GM12878 (cell line): ENCODE results near the gene SLC34A1. TPM values are rescaled to one million over a fixed set of nuclear protein-coding genes. Genes with fewer than 3 reads are reported as not detected.
A peak's percentile ranks its signal among the peaks of the same experiment; 100 is the strongest.

Experiments used
- ATAC-seq: fragments of 200-7000 bp; cut with Tn5 transposase; 3 replicates; pipeline ENCODE4 v1.9.1; 2020; ENCODE audit warnings: mild to moderate bottlenecking, moderate library complexity
- BruUV-seq: library from RNA; stranded (reverse); fragments of 400-500 nt; replicated peaks from 2 replicates; lab custom pipeline; 2021; lab: Mats Ljungman, UMichigan
- CTCF ChIA-PET: fragments of 300-600 bp; sonication (Branson Sonifier 250); formaldehyde crosslinking; extraction: SDS; loops from one replicate; lab custom pipeline; 2021; ENCODE audit warnings: inconsistent platforms; lab: Yijun Ruan, JAX
- POLR2A ChIA-PET: fragments of 350-600 bp; formaldehyde crosslinking; extraction: SDS; loops from one replicate; lab custom pipeline; 2021; ENCODE audit warnings: inconsistent platforms; lab: Charles Lee
- RAD21 ChIA-PET: fragments of 300-600 bp; sonication (Branson Sonifier 250); formaldehyde crosslinking; loops from one replicate; lab custom pipeline; 2023; ENCODE audit warnings: antibody characterized with exemption; ENCODE audit not compliant: unreplicated experiment; lab: Charles Lee
- SMC1A ChIA-PET: fragments of 300-600 bp; sonication (Branson Sonifier 250); formaldehyde crosslinking; loops from one replicate; lab custom pipeline; 2023; ENCODE audit not compliant: unreplicated experiment, uncharacterized antibody; lab: Charles Lee
- DNase-seq: peaks from one replicate; pipeline ENCODE4 v3.0.0-alpha.2; 2011; ENCODE audit warnings: low read depth, low spot score
- FAIRE-seq: peaks from 3 replicates; lab custom pipeline; 2011; peaks lifted over from hg19 to GRCh38; lab: Jason Lieb, UNC
- H2AFZ ChIP-seq: 2 replicates; pipeline ENCODE4 v1.6.0; 2011; ENCODE audit warnings: low read depth, low read length, control low read depth; ENCODE audit not compliant: control insufficient read depth
- H3K27ac ChIP-seq: 2 replicates; pipeline ENCODE4 v1.5.1; 2011; ENCODE audit warnings: control low read depth; ENCODE audit not compliant: control insufficient read depth, insufficient read depth
- H3K27me3 ChIP-seq, 2 experiments: replicated peaks in 1 of 2; 2 replicates each; pipeline versions ENCODE4 v1.6.0 to v1.6.1; 2011; ENCODE audit warnings: low read length in 1 of 2; ENCODE audit not compliant: control insufficient read depth in 2 of 2, insufficient read depth in 2 of 2
- H3K36me3 ChIP-seq, 2 experiments: 2 replicates each; pipeline ENCODE4 v1.5.1; 2011; ENCODE audit warnings: low read length in 1 of 2; ENCODE audit not compliant: control insufficient read depth in 2 of 2, insufficient read depth in 2 of 2
- H3K4me1 ChIP-seq: 2 replicates; pipeline ENCODE4 v1.6.1; 2011; ENCODE audit warnings: mild to moderate bottlenecking, low read length, moderate library complexity, mixed read lengths; ENCODE audit not compliant: control insufficient read depth, insufficient read depth
- H3K4me2 ChIP-seq: 2 replicates; pipeline ENCODE4 v1.6.0; 2011; ENCODE audit warnings: control low read depth; ENCODE audit not compliant: control insufficient read depth, insufficient read depth
- H3K4me3 ChIP-seq: fragments of 200-600 bp; sonication (generic); 2 replicates; pipeline ENCODE4 v1.5.1; 2016
- H3K79me2 ChIP-seq: 2 replicates; pipeline ENCODE4 v1.6.0; 2011; ENCODE audit warnings: low read length; ENCODE audit not compliant: control insufficient read depth, insufficient read depth
- H3K9ac ChIP-seq: 2 replicates; pipeline ENCODE4 v1.8.0; 2011; ENCODE audit warnings: low read length, control low read depth, mixed read lengths; ENCODE audit not compliant: control insufficient read depth, insufficient read depth
- H3K9me3 ChIP-seq: replicated peaks from 3 replicates; pipeline ENCODE4 v1.5.1; 2011; ENCODE audit warnings: mild to moderate bottlenecking, low read length; ENCODE audit not compliant: control insufficient read depth, insufficient read depth
- H4K20me1 ChIP-seq: 2 replicates; pipeline ENCODE4 v1.6.0; 2011; ENCODE audit not compliant: control insufficient read depth, insufficient read depth
- CBX5 ChIP-seq: sonication (generic); IDR thresholded peaks from 2 replicates; pipeline ENCODE4 v1.6.1; 2016; ENCODE audit warnings: low read depth, moderate library complexity, mild to moderate bottlenecking, inconsistent platforms
- EZH2 ChIP-seq: IDR thresholded peaks from 2 replicates; pipeline ENCODE4 v1.6.1; 2012; ENCODE audit warnings: low read depth, mild to moderate bottlenecking, control low read depth, inconsistent platforms, low read length, borderline replicate concordance; ENCODE audit not compliant: control insufficient read depth
- GABPA ChIP-seq: IDR thresholded peaks from 2 replicates; pipeline ENCODE4 v1.6.1; 2014; ENCODE audit warnings: antibody characterized with exemption, low read depth, mild to moderate bottlenecking, inconsistent platforms
- IRF4 ChIP-seq: IDR thresholded peaks from 2 replicates; pipeline ENCODE4 v1.6.1; 2011; ENCODE audit warnings: low read depth, low read length
- MEF2A ChIP-seq: IDR thresholded peaks from 2 replicates; pipeline ENCODE4 v1.6.1; 2011; ENCODE audit warnings: low read depth, mild to moderate bottlenecking, low read length, moderate library complexity; ENCODE audit not compliant: insufficient read depth
- MTA2 ChIP-seq: fragments of 450-650 bp; IDR thresholded peaks from 2 replicates; pipeline ENCODE4 v1.6.1; 2016; ENCODE audit warnings: low read depth, mild to moderate bottlenecking, moderate library complexity
- NFYA ChIP-seq: IDR thresholded peaks from 2 replicates; pipeline ENCODE4 v1.6.1; 2011; ENCODE audit warnings: low read depth, mild to moderate bottlenecking, low read length, improper control_type of control experiment, borderline replicate concordance
- NR2F1 ChIP-seq: fragments of 450-650 bp; conservative IDR thresholded peaks from 2 replicates; pipeline ENCODE4 v1.6.1; 2017; ENCODE audit warnings: mild to moderate bottlenecking
- PML ChIP-seq: IDR thresholded peaks from 2 replicates; pipeline ENCODE4 v1.6.1; 2012; ENCODE audit warnings: low read length, inconsistent platforms
- RCOR1 ChIP-seq: conservative IDR thresholded peaks from 2 replicates; pipeline ENCODE4 v1.6.1; 2012; ENCODE audit warnings: low read depth, low read length, improper control_type of control experiment
- SP1 ChIP-seq: IDR thresholded peaks from one replicate; pipeline ENCODE4 v1.6.1; 2011; ENCODE audit warnings: low read depth, low read length
- ZSCAN29 ChIP-seq: fragments of 450-650 bp; IDR thresholded peaks from 2 replicates; pipeline ENCODE4 v1.6.1; 2017; ENCODE audit warnings: mild to moderate bottlenecking, moderate library complexity
- WGBS: methylation state at CpG from one replicate; pipeline ENCODE4 v1.1.6; 2016; ENCODE audit warnings: low lambda C conversion rate; ENCODE audit not compliant: insufficient replicate concordance, insufficient coverage; ENCODE audit errors: missing lambda C conversion rate; 5-methylcytosine and 5-hydroxymethylcytosine counted together
- in situ Hi-C: fragments of 300-500 bp; cut with MboI; formaldehyde crosslinking; loops from 9 replicates; pipeline ENCODE4 v1.14.3; 2018; ENCODE audit warnings: mixed read lengths
- intact Hi-C: fragments of 100-400 bp; cut with micrococcal nuclease; formaldehyde crosslinking; loops from one replicate; pipeline ENCODE4 v1.14.2; 2022; ENCODE audit not compliant: unreplicated experiment
- polyA plus RNA-seq, 11 experiments: library from polyadenylated mRNA; depleted of rRNA in 4 of 11; unstranded in 6 of 11; stranded (reverse) in 5 of 11; fragments of >200 nt; fragmentation: Nextera tagmentation in 4 of 11; fragmentation: Illumina TruSeq in 1 of 11; extraction: Ambion mirVana in 4 of 11; extraction: Trizol in 1 of 11; gene quantifications; 1 replicate in 1 of 11; 2 replicates in 10 of 11; pipeline versions ENCODE4 v1.2.1 to v1.2.3, GENCODE V29; 2011 to 2016; ENCODE audit warnings: inconsistent platforms in 2 of 11, missing spikeins in 2 of 11, low read depth in 1 of 11
- total RNA-seq, 4 experiments: library from RNA; depleted of rRNA in 3 of 4; stranded (reverse); fragments of >200 nt in 3 of 4; fragmentation: Illumina TruSeq in 1 of 4; extraction: Trizol in 1 of 4; gene quantifications; 2 replicates each; pipeline versions ENCODE4 v1.2.1 to v1.2.3, GENCODE V29; 2013 to 2021

SLC34A1 gene
- total and polyA plus RNA-seq, 10 of the 15 experiments (the other 5 are each of a cell fraction or from before 2014, with no cell fraction given) = 0.03 to 0.14 (median 0.09) TPM; not detected in 2

DNA sequence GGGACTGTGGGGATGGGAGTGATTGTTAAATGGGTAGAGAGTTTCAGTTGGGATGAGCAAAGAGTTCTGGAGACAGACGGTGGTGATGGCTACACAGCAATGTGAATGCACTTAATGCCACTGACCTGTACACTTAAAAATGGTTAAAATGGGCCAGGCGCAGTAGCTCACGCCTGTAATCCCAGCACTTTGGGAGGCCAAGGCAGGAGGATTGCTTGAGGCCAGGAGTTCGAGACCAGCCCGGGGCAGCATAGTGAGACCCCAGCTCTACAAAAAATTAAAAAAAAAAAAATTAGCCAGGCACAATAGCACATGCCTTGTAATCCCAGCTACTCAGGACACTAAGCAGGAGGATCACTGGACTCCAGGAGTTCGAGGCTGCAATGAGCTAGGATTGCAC is 40.5 kb upstream of the SLC34A1 start:
- H3K36me3 ChIP-seq = peaks cover 6 to 14% of the 10 kb centered on the region in 2 experiments; a peak in 3 of 4 replicates
- no peak overlapping the region for H3K9ac ChIP-seq
- ChIA-PET RAD21 (no interaction called here), SMC1A (interaction anchor here (0.9 kb wide), 1 partner anchor 26 kb away, joined by 3 read pairs; no protein-coding TSS in a partner anchor), CTCF (interaction anchor here (0.6 to 2.1 kb wide), 4 partner anchors 18 to 255 kb away, joined by 3 to 5 read pairs (median 4); no protein-coding TSS in a partner anchor), POLR2A (interaction anchor here (0.6 kb wide), 1 partner anchor 26 kb away, joined by 4 read pairs; no protein-coding TSS in a partner anchor)
- FAIRE-seq = no peak
- in situ Hi-C loops (no loop called here), intact Hi-C loops (no loop called here)
- no peak overlapping the region for H3K27ac ChIP-seq
- no peak overlapping the region for H3K4me3 ChIP-seq
- H2AFZ ChIP-seq = no peak overlapping the region
- no peaks in the 10 kb centered on the region; the same call in 1 of the 3 replicates for H3K9me3 ChIP-seq
- 79% methylated on average over 6 of the region's 6 CpGs for WGBS
- no peaks in the 10 kb centered on the region for H3K27me3 ChIP-seq
- BruUV-seq = no TSS peak
- peaks cover 3% of the 10 kb centered on the region; the same call in 1 of the 2 replicates for H3K4me1 ChIP-seq
- H3K79me2 ChIP-seq = peaks cover 48% of the 10 kb centered on the region
- H3K4me2 ChIP-seq = peak overlapping the region; percentile 7; the same call in 1 of the 2 replicates
- no peak for ATAC-seq
- no peak for DNase-seq
- 0 out of 2 replicates have a peak, but pooled peaks cover 3% of the 10 kb centered on the region for H4K20me1 ChIP-seq
- TF ChIP-seq RCOR1 (no peak), MEF2A (no peak), EZH2 (no peak), MTA2 (no peak), NFYA (no peak), GABPA (no peak), PML (no peak), CBX5 (no peak), IRF4 (no peak), ZSCAN29 (no peak), NR2F1 (no peak), SP1 (no peak)
